ENCODE measurements around the gene ZDHHC12. TPM values are rescaled to one million over a fixed set of nuclear protein-coding genes. Genes with fewer than 3 reads are reported as not detected.

Gene ZDHHC12
- total RNA-seq, 1 donor from 2014 or later = 53.2 TPM

DNA sequence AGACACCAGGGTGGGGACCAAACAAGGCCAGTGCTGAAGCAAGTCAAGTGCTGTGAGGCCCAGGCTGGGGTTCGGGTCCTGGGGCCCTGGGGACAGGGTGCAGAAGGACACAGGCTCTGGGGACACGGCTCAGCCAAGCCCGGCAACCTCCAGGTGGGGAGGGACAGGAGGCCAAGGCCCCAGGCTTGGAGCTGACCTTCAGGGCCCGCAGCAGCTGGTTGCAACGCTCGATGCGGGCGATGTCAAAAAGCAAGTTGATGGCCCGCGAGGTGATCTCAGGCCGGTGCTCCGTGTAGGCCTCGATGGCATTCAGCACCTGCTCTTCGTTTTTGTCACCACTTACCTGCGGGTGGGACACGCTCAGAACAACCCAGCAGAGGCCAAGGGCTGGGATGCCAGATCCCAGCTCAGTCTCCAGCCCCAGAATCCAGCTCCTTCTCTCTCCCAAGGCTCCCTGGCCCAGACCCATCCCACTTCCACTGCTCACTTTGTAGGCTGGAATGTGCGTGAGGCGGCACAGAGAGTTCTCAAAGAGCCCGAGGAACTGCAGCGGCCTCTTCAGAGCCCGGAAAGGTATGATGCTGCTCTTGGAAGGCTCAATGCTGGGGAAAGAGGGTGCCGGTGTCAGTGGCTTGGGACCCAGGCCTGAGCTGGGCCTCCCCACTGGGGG, 27.1 kb upstream of the ZDHHC12 start:
- Mint-ChIP-seq H3K27ac (no peak overlapping the region), H3K36me3 (ENCODE audit: low read depth) (peaks cover 4% of the 10 kb centered on the region), H3K4me3 (ENCODE audit: low read depth) (no peak overlapping the region), H3K9me3 (no peaks in the 10 kb centered on the region), H3K4me1 (ENCODE audit: low read depth) (no peaks in the 10 kb centered on the region), H3K27me3 (ENCODE audit: low read depth) (no peaks in the 10 kb centered on the region)
- intact Hi-C loops (cut with micrococcal nuclease) = no loop called here
- DNase-seq (ENCODE audit: low spot score) = no peak

DNA sequence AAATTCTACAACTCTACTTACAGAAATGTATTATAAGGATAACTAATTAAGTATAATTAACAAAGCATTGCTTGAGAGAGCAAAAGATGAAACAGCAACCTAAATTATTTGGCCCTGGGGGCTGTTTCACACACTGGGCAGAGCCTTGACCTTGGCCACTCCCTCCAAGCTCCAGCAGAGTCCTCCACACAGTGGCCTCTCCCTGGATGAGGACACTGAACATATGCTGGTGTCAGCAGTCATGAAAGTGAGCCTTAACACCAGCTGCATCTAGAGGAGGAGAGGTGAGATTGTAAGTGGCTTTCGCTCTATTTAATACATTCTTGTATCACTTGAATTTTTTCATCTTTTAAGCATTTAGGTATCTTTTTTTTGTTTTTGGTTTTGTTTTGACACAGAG, 23.3 kb upstream of the ZDHHC12 start:
- no peaks in the 10 kb centered on the region for H3K27me3 Mint-ChIP-seq (ENCODE audit: low read depth)
- no peak overlapping the region for H3K27ac Mint-ChIP-seq
- H3K4me3 Mint-ChIP-seq (ENCODE audit: low read depth) = no peak overlapping the region
- intact Hi-C loops (cut with micrococcal nuclease) = no loop called here
- peaks cover 4% of the 10 kb centered on the region for H3K36me3 Mint-ChIP-seq (ENCODE audit: low read depth)
- no peaks in the 10 kb centered on the region for H3K9me3 Mint-ChIP-seq
- no peaks in the 10 kb centered on the region for H3K4me1 Mint-ChIP-seq (ENCODE audit: low read depth)
- no peak for DNase-seq (ENCODE audit: low spot score)

DNA sequence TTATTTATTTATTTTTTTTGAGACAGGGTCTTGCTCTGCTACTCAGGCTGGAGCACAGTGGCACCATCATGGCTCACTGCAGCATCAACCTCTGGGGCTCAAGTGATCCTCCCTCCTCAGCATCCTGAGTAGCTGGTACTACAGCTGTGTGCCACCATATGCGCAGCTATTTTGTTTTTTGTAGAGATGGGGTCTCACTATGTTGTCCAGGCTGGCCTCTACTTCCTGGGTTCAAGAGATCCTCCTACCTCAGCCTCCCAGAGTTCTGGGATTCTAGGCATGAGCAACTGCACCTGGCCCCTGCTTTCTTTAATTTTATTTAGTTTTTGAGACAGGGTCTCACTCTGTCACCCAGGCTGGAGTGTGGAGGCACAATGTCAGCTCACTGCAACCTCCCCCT, 19.5 kb upstream of the ZDHHC12 start:
- no peak overlapping the region for H3K27ac Mint-ChIP-seq
- H3K36me3 Mint-ChIP-seq (ENCODE audit: low read depth) = no peaks in the 10 kb centered on the region
- no peaks in the 10 kb centered on the region for H3K9me3 Mint-ChIP-seq
- no peaks in the 10 kb centered on the region for H3K4me1 Mint-ChIP-seq (ENCODE audit: low read depth)
- no peak overlapping the region for H3K4me3 Mint-ChIP-seq (ENCODE audit: low read depth)
- intact Hi-C loops (cut with micrococcal nuclease) = no loop called here
- no peak for DNase-seq (ENCODE audit: low spot score)
- no peaks in the 10 kb centered on the region for H3K27me3 Mint-ChIP-seq (ENCODE audit: low read depth)

DNA sequence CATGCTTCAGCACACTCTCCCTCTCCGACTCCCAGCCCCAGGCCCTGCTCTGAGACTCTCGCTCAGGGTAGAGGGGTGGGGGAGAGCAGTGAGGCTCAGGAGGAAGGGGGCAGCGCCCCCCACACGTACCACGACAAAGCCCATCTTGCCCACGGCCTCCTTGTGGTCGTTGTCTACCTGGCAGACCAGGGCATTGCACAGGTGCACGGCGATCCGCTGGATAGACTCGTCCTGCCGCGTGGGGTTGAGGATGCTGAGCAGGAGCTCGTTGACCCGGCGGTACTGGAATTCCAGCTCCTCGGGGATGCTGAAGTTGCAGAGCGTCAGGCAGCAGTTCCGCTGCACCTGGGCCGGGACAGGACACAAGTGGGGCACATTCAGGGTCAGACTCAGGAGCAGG, 18.5 kb upstream of the ZDHHC12 start:
- H3K36me3 Mint-ChIP-seq (ENCODE audit: low read depth) = no peaks in the 10 kb centered on the region
- H3K4me3 Mint-ChIP-seq (ENCODE audit: low read depth) = no peak overlapping the region
- H3K27me3 Mint-ChIP-seq (ENCODE audit: low read depth) = no peaks in the 10 kb centered on the region
- H3K9me3 Mint-ChIP-seq = no peaks in the 10 kb centered on the region
- no peak for DNase-seq (ENCODE audit: low spot score)
- H3K4me1 Mint-ChIP-seq (ENCODE audit: low read depth) = no peaks in the 10 kb centered on the region
- H3K27ac Mint-ChIP-seq = no peak overlapping the region
- intact Hi-C loops (cut with micrococcal nuclease) = no loop called here

DNA sequence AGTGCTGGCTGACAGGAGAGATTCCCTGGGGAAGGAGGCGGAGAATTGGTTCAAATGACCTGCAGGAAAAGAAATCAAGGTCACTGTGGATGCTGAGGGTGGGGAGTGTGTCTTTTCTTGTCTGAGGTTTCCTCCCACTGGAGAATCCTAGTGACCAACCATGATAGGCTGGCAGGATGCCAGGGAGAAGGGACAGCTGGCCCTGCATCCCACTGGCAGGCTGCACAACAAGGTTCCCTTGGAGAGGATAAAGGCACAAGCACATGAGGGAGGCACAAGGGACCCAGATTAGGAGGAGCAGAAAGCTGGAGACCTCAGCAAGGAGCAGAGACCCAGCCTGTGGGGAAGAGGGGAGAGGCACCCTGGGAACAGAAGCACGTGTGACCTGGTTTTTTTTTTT, 11.4 kb upstream of the ZDHHC12 start:
- no peak for DNase-seq (ENCODE audit: low spot score)
- Mint-ChIP-seq H3K4me1 (ENCODE audit: low read depth) (peaks cover 8% of the 10 kb centered on the region), H3K27me3 (ENCODE audit: low read depth) (no peaks in the 10 kb centered on the region), H3K4me3 (ENCODE audit: low read depth) (no peak overlapping the region), H3K9me3 (no peaks in the 10 kb centered on the region), H3K27ac (no peak overlapping the region), H3K36me3 (ENCODE audit: low read depth) (peaks cover 5% of the 10 kb centered on the region)
- intact Hi-C loops (cut with micrococcal nuclease) = no loop called here

DNA sequence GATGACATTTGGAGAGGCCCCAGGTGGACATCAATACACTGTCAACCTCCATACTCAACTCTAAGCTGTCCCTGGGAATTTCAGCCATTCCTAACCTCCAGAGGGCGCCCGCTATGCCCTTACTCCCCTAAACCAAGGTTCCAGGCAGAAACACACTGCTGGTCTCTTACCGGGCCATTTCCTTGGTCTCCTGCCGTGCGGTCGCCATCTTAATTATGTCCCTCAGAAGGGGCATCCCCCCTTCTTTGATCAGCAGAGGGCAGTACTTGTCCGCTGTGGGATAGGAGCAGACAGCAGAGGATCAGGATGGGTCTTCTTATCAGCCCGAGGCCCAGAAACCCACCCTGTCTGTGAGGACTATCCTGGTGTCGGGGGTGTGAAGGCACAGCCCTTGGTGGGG, 9.3 kb upstream of the ZDHHC12 start:
- Mint-ChIP-seq H3K27ac (no peak overlapping the region), H3K4me3 (ENCODE audit: low read depth) (no peak overlapping the region), H3K36me3 (ENCODE audit: low read depth) (peaks cover 5% of the 10 kb centered on the region), H3K27me3 (ENCODE audit: low read depth) (no peaks in the 10 kb centered on the region), H3K4me1 (ENCODE audit: low read depth) (peaks cover 8% of the 10 kb centered on the region), H3K9me3 (no peaks in the 10 kb centered on the region)
- no peak for DNase-seq (ENCODE audit: low spot score)
- intact Hi-C loops (cut with micrococcal nuclease) = no loop called here

DNA sequence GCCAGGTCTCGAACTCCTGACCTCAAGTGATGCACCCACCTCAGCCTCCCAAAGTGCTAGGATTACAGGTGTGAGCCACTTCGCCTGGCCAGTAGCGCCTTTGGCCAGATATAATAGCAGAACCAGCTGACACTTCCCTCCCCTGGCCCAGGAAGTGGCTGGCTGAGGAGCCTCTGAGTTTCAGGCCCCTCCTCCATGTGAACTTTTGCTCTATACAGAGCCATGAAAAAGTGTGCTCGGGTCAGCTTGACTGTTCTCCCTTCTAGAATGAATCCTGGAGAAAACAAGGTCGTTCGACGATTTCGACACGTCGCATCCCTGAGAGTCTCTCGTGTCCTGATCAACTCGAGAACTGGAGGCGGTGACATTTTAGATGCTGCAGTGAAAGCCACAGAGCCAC, 8.6 kb upstream of the ZDHHC12 start:
- H3K27me3 Mint-ChIP-seq (ENCODE audit: low read depth) = no peaks in the 10 kb centered on the region
- H3K4me3 Mint-ChIP-seq (ENCODE audit: low read depth) = no peak overlapping the region
- intact Hi-C loops (cut with micrococcal nuclease) = no loop called here
- H3K36me3 Mint-ChIP-seq (ENCODE audit: low read depth) = peaks cover 5% of the 10 kb centered on the region
- H3K27ac Mint-ChIP-seq = no peak overlapping the region
- peaks cover 9% of the 10 kb centered on the region for H3K4me1 Mint-ChIP-seq (ENCODE audit: low read depth)
- H3K9me3 Mint-ChIP-seq = no peaks in the 10 kb centered on the region
- DNase-seq (ENCODE audit: low spot score) = no peak

DNA sequence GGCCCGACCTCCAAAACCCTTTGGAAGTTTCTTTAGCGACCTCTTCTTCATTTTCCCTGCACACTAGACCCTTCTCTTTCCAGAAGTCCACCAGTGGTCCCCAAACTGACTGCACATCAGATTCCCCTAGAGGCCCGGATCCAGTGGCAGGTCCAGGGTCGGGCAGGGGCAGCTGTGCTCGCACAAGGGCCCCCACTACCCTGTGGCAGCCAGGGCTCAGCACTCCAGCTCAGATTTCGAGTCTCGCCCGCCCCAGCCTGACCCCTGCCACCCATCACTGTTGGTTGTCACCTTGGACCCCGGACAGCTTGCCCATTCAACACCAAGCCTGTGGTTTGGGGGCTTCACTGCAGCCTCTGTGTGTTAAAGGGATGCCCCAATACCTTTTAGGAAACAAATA, 7.8 kb upstream of the ZDHHC12 start:
- Mint-ChIP-seq H3K27ac (no peak overlapping the region), H3K36me3 (ENCODE audit: low read depth) (peaks cover 5% of the 10 kb centered on the region), H3K4me3 (ENCODE audit: low read depth) (no peak overlapping the region), H3K9me3 (no peaks in the 10 kb centered on the region), H3K27me3 (ENCODE audit: low read depth) (no peaks in the 10 kb centered on the region), H3K4me1 (ENCODE audit: low read depth) (peaks cover 11% of the 10 kb centered on the region)
- intact Hi-C loops (cut with micrococcal nuclease) = no loop called here
- DNase-seq (ENCODE audit: low spot score) = no peak

DNA sequence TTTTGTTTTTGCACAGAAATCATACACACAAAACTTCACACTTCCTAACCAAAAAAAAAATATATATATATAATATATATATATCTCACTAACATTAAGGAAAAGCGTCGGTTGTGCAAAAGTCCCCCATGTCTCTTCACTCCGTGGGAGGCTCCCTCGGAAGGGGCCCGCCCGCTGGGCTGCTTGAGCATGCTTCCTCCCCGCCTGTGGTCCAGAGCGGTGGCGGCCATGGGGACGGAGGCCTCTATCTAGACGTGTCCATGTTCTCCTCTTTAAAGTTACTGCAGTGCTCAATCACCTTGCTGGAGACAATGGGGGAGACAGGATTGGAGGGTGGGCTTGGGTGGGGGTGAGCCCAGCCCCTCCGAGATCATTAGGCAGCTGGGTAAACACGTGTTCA, 7.2 kb upstream of the ZDHHC12 start:
- peaks cover 13% of the 10 kb centered on the region for H3K4me1 Mint-ChIP-seq (ENCODE audit: low read depth)
- H3K36me3 Mint-ChIP-seq (ENCODE audit: low read depth) = peaks cover 5% of the 10 kb centered on the region
- H3K4me3 Mint-ChIP-seq (ENCODE audit: low read depth) = no peak overlapping the region
- no peak for DNase-seq (ENCODE audit: low spot score)
- H3K27me3 Mint-ChIP-seq (ENCODE audit: low read depth) = no peaks in the 10 kb centered on the region
- intact Hi-C loops (cut with micrococcal nuclease) = no loop called here
- no peaks in the 10 kb centered on the region for H3K9me3 Mint-ChIP-seq
- H3K27ac Mint-ChIP-seq = no peak overlapping the region

DNA sequence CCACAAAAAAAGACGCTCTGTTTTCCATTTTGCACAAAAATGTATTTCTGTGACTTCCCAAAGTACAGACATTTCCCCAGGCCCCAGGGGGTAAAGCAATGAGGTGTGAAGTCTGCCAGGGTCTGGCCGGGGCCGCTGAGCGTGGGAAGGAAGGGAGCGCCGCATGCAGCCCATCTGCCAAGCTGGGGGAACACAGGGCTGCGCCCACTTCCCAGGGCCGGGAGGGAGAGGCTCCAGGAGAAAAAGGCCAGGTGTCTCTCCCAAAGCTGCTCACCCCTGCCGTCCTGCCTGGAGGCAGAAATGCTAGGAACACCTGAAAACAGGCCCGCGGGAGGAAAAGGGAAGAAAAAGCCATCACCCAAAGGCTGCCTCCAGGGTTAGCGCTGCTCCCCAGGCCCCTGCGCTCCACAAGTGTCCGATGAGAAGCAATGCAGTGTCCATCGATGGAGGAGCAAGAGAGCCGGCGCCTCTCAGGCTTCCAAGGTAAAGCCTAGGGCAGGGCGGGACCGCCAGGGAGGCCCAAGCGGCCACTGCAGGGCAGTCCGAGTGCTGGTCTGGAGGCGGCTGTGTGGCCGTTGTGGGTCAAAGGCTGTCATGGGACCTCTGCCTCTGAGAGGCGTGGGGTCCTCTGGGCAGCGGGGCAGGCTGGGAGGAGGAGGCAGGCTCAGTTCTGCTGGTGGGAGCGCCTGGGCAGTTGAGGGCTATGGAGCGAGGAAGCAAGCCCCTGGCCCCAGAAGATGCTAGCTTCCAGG, 6.0 kb upstream of the ZDHHC12 start:
- intact Hi-C loops (cut with micrococcal nuclease) = loop anchor here (10.0 kb wide), 1 partner anchor 175 kb away; the partner anchor contains the start of gene SPTAN1
- H3K27ac Mint-ChIP-seq = no peak overlapping the region
- H3K36me3 Mint-ChIP-seq (ENCODE audit: low read depth) = peaks cover 5% of the 10 kb centered on the region
- H3K4me1 Mint-ChIP-seq (ENCODE audit: low read depth) = peaks cover 22% of the 10 kb centered on the region
- H3K4me3 Mint-ChIP-seq (ENCODE audit: low read depth) = no peak overlapping the region
- no peaks in the 10 kb centered on the region for H3K27me3 Mint-ChIP-seq (ENCODE audit: low read depth)
- no peaks in the 10 kb centered on the region for H3K9me3 Mint-ChIP-seq
- no peak for DNase-seq (ENCODE audit: low spot score)

DNA sequence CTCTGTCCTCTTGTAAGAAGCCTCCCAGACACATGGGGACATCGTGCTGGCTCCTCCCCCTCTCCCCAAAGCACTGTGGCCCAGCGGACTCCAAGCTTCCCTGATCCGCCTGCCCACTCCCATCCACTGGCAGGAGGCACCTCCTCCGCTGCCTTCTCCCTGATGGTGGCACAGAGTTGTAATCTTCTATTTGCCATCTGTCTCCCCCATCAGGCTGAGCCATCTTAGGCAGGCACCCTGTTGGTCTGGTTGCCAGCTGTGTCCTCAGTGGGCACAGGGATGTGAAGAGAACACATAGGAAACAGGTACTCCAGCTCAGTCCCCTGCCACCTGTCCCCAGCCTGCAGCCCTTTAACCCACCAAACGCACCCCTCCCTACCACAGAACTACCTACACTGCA, 5.4 kb upstream of the ZDHHC12 start:
- intact Hi-C loops (cut with micrococcal nuclease) = loop anchor here (10.0 kb wide), 1 partner anchor 175 kb away; the partner anchor contains the start of gene SPTAN1

DNA sequence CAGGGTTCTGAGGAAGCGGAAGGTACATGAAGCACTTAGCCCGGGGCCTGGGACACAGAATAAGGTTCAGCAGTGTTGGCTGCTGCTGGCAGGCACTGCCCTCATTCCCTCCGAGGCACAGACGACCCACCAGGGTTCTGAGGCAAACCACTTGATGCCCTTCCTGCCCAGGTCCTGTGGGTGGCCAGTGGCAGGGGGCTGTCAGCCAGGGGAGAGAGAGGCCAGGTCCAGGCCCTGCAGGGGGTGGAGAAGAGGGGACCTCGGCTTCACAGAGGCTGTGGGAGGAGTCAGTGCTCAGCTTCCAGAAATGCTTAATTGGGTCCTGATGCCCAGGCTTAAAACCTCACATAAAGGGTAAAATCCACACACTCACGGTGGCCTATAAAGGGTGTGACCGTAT, 4.4 kb upstream of the ZDHHC12 start:
- no peak overlapping the region for H3K4me3 Mint-ChIP-seq (ENCODE audit: low read depth)
- intact Hi-C loops (cut with micrococcal nuclease) = loop anchor here (10.0 kb wide), 1 partner anchor 173 kb away; the partner anchor contains the start of gene SPTAN1
- peaks cover 30% of the 10 kb centered on the region for H3K4me1 Mint-ChIP-seq (ENCODE audit: low read depth)
- H3K27me3 Mint-ChIP-seq (ENCODE audit: low read depth) = no peaks in the 10 kb centered on the region
- H3K27ac Mint-ChIP-seq = no peak overlapping the region
- H3K9me3 Mint-ChIP-seq = no peaks in the 10 kb centered on the region
- H3K36me3 Mint-ChIP-seq (ENCODE audit: low read depth) = peaks cover 3% of the 10 kb centered on the region
- DNase-seq (ENCODE audit: low spot score) = no peak

More for the DNA sequence above, 5.4 kb upstream of the ZDHHC12 start:
- H3K36me3 Mint-ChIP-seq (ENCODE audit: low read depth) = peaks cover 5% of the 10 kb centered on the region
- H3K27me3 Mint-ChIP-seq (ENCODE audit: low read depth) = no peaks in the 10 kb centered on the region
- peaks cover 27% of the 10 kb centered on the region for H3K4me1 Mint-ChIP-seq (ENCODE audit: low read depth)
- no peak overlapping the region for H3K4me3 Mint-ChIP-seq (ENCODE audit: low read depth)
- DNase-seq (ENCODE audit: low spot score) = no peak
- no peak overlapping the region for H3K27ac Mint-ChIP-seq
- H3K9me3 Mint-ChIP-seq = no peaks in the 10 kb centered on the region

DNA sequence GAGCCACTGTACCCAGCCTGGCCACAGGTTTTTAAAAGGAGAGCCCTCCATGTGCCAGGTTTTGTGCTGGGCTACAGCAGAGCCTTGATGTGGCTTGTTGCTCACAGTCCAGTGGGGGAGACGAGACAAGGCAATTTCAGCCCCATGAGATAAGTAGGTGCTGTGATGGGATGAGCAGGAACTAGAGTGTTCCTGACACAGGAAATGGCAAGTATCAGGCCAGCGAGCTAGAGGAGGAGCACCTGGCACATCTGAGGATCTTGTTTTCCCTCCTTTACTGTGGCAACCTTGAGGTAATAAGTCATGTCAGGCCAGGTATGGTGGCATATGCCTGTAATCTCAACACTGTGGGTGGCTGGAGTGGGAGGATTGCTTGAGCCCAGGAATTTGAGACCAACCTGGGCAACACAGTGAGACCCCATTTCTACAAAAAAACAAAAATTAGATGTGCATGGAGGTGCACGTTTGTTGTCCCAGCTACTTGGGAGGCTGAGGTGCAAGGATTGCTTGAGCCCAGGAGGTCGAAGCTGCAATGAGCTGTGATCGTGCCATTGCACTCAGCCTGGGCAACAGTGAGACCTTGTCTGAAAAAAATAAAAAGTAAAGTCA, 3.8 kb upstream of the ZDHHC12 start:
- DNase-seq (ENCODE audit: low spot score) = no peak
- Mint-ChIP-seq H3K27ac (no peak overlapping the region), H3K4me3 (ENCODE audit: low read depth) (no peak overlapping the region), H3K9me3 (no peaks in the 10 kb centered on the region), H3K27me3 (ENCODE audit: low read depth) (no peaks in the 10 kb centered on the region), H3K36me3 (ENCODE audit: low read depth) (no peaks in the 10 kb centered on the region), H3K4me1 (ENCODE audit: low read depth) (peaks cover 30% of the 10 kb centered on the region)
- intact Hi-C loops (cut with micrococcal nuclease) = loop anchor here (10.0 kb wide), 1 partner anchor 173 kb away; the partner anchor contains the start of gene SPTAN1

Data from activated T-helper 2 cell treated with anti-CD3 and anti-CD28 coated beads, Interferon-gamma antibody, Interleukin-2, Interleukin-4, amounts not matched to agents 10 μg/mL and 5 μg/mL and 100 μg/mL, durations not matched to agents 14 hours and 24 hours and 36 hours (primary cell).